ENCODE data around the gene TMEM80.

Gene TMEM80

DNA sequence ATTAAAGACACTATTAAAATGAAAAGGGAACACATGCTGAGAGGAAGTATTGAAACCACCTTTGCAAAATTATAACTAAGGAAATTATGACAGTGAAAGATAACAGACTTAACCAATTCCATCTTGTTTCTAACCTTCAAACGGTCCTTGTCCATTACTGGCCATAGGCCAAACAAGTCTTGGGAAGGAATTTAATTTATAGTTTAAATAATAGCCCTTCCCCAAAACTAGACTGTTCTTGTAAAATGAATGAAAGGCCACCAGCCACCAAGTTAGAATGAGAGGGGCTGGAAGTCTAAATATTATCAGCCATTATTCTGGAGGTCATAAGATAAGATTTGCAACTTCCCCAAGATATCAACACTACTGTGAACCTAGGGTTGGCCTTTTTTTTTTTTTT is 49.8 kb downstream of the TMEM80 start:
- no peak for DNase-seq (ENCODE audit: low read depth)

DNA sequence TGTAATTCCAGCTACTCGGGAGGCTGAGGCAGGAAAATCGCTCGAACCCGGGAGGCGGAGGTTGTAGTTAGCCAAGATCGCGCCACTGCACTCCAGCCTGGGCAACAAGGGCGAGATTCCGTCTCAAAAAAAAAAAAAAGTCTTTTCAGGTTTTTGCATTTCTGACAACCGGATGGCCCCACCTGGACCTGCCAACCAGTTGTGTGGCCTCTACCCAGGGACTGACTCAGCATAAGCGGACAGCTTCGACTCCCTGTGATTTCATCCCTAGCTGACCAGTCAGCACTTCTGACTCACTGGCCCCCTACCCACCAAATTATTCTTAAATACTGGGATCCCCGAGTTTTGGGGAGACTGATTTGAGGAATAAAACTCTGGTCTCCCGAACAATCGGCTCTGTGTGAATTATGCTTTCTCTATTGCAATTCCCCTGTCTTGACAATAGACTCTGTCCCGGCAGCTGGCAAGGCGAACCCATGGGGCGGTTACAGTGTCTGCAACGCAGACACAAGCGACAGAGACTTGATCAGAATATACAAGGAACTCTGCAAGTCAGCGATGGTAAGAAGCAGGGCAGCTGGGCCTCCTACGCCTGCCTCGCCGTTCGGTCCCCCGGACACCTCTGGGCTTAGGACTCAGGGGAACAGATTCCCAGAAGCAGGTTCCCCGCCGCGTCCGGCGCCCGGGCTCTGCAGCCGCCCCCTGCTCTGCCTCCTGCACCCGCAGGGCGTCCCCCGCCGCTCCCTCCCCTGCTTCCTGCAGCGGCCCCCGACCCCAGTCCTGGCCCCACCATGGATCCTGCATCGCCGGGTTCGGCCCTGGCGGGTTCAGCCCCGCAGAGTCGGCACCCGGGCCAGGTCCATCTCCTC is 50.9 kb downstream of the TMEM80 start:
- DNase-seq (ENCODE audit: low read depth) = no peak

DNA sequence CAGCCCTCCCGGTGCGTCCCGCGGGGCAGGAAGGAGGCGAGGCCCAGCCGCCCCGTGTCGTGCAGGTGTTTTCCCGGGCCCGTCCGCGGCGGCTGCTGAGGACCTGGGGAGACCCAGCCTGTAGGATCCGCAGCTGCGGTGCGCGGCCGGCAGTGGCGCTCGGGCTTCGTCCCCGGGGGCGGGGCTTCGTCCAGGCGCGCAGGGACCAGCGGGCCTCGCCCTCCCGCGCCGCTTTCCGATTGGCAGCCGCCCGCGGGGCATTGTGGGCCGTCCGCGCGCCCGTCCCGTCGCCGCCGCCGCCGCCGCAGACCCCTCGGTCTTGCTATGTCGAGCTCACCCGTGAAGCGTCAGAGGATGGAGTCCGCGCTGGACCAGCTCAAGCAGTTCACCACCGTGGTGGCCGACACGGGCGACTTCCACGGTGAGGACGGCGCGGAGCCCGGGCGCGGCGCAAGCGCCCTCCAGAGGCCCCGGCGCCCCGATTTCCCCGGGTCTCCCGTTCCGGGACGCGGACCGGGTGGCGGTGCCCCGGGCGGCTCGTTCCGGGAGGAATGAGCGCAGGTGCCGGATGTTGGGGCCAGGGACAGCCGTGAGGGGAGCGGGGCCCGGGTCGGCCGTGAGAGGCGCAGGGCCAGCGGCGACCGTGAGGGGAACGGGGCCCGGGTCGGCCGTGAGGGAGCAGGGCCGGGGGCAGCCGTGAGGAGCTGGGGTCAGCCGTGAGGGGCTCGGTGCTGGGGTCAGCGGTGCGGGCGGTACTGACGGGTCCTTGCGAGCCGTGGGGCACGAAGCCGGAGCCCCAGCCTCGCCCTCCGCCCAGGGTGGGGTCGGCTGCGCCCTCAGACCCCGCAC is 51.8 kb downstream of the TMEM80 start, which contains the start of gene TALDO1:
TALDO1 (plus strand) TSS at position 307 of the 849 bp plus-strand sequence; CDS start at position 325, 18 bp downstream.
- peak; percentile 70 for DNase-seq (ENCODE audit: low read depth)

DNA sequence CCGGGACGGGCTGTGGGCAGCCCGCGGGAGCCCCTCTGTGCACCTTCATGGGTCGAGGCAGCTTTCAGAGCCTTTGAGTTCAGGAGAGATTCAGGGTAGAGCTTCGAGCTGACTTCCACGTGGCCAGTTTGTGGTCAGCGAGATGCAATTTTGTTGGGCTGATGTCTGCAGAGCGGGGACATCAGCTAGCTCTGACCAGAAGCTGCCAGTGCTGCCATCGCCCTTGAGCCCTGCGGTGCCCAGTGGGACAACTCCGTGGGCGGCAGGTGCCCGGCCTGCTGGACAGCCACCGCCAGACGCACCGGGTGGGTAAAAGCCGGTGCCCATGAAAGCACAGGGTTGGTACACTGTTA is 52.4 kb downstream of the TMEM80 start:
- no peak for DNase-seq (ENCODE audit: low read depth)

DNA sequence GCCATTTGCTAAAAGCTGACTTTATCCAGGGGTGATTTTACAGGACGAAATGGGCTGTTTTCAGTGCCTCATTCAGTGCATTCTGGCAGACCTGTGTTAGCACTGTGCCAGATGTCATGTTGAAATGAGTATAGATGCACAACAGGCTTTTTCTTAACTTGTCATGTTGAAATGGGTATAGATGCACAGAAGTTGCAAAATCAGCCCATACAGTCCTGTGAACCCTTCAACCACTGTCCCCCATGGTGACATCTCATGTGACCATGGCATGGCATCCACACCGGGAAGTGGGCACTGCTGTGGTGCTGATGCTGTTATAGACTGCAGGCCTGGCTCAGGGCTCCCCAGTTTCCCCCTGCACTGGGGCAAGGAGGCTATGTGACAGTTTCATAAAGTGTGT is 54.1 kb downstream of the TMEM80 start:
- no peak for DNase-seq (ENCODE audit: low read depth)
